Stimulated activated naive CD4-positive, alpha-beta T cell (primary cell): ENCODE data around the gene KCNMA1.
"Not testable (repeated sequence)": the region's sequence is repeated elsewhere in the genome, so short reads cannot be mapped to it uniquely, and the experiment has no call there.

Experiments used
- DNase-seq, 6 experiments: peaks; one replicate each; lab custom pipeline; 2025; lab: John Stamatoyannopoulos, UW

Gene KCNMA1

GRCh38 chr10:77637532-77638320 is at the start of gene KCNMA1:
KCNMA1 (minus strand) TSS chr10:77637808.
- DNase-seq, result no peak

DNA sequence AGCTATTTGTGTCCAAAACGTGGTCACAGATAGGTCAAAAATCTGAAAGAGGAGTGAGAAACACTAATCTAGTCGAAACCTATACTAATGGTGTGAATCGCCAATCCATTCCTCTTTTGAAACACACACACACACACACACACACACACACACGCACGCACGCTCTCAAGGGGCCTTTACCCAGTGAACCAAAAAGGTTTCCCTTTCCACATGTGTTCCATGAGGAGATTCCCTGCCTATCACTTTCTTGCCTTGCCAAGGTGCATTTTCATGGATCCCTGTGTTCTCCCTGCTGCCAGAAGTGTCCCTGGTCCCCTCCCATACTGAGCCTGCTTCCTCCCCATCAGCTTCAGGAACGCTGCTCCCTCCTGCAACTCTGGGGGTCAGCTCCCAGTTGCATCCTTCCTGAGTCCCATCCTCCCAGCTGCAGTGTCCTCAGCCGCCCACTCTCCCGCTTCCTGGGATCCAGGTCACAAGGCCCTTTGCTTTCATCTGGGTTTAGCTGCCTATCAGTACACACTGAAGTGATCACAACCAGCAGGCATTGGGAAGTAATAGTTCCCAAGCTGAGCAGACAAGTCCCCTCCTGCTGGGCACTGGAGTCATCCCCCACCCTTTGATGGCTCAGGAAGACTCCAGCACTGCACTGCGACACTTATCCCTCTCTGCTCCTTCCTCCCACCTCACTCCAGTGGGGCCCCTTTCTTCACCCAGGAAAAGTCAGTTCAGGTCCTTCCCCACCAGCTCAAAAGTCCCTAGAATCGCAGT is 49.2 kb upstream of the KCNMA1 start:
- no peak for DNase-seq

DNA sequence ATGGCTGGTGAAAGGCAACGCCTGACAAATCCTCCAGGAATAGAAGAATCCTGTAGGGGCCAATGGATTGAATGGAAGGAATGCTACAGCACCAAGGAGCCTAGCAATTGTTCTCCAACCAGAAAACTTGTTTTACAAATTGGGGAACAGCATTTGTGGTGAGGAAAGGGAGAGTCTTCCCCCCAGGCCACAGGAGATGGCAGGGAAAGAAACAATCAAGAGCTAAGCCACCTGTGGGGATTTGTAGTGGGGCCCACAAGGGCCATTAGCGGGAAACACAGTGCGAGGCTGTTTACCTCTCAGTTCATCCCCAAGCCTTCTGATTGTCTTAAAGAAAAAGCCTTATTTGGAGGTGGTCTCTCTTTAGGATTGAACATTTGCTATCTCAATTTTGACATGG is 48.5 kb upstream of the KCNMA1 start:
- no peak for DNase-seq

DNA sequence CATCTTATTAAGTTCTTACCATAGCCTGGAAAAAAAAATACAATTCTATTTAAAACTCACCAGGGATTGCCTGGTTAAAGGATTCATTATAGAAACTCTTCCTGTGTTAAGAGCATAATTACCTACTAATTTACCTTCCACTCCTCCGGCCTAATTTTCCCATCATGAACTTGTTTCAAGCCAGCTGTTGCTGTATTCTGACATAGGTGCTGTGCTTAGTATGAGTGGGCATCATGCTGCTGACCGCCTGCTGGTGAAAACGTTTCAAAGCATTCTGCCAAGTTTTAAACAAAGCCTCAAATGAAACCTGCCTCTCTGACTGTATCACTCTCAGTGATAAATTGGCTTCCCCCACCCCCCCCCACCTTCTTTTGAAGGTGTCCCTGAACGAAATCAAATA is 47.8 kb upstream of the KCNMA1 start:
- DNase-seq, result no peak

GRCh38 chr10:77683088-77683432 is 45.5 kb upstream of the KCNMA1 start:
- not testable (repeated sequence) for DNase-seq

GRCh38 chr10:77682393-77683087 is 44.9 kb upstream of the KCNMA1 start:
- no peak for DNase-seq

DNA sequence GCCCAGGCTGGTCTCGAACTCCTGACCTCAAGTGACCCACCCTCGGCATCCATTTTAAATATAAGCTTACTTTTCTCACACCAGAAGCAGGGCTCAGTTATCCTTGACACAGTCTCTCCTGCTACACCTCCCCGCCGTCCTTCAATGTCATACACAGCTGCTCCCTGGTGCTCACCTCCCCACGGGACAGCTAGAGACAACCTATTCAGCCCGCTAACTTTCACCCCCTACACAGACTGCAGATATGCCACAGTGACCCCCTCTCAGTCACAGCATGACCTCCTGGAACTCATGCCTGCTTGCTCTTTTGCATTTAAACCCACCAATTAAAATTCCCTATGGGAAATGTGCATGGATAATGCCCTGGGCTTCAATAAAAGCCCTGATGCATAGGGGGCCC is 44.2 kb upstream of the KCNMA1 start:
- DNase-seq, result no peak

DNA sequence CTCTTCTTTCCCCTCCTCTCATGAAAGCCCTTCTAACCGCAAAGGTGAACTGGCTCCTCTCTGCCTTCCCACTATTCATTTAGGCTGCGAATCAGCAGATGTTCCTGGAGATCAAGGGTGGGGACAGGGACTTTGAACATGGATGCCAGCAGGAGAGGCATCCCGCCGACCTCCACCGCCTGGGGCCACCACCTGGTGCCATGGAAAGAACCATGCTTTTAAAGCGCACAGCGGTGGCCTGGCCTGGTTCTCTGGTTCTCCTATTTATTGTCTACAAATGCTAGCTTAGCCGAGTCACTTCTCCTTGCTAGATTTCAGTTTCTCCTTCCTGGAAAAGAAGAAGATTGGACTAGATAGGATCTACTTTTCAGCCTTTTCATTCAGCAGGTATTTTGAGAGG is 43.2 kb upstream of the KCNMA1 start:
- no peak for DNase-seq

DNA sequence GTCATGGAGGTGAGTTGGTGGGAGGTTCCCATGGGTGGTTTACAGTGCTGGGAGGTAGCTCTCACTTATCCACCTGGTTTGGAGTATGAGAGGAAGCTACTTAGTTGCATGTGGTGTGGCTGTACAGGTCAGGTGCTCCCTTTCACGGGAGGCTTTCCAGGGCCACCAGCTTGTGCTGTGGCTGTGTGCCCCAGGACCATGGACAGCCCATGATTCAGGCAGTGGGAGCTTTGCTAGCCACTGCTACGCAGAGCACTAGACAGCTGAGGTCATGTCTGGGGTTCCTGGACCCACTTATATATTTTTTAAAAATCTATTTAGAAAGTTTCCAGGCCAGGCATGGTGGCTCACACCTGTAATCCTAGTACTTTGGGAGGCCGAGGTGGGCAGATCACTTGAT is 42.5 kb upstream of the KCNMA1 start:
- DNase-seq, result no peak

GRCh38 chr10:77679217-77679616 is 41.6 kb upstream of the KCNMA1 start:
- DNase-seq, result no peak

DNA sequence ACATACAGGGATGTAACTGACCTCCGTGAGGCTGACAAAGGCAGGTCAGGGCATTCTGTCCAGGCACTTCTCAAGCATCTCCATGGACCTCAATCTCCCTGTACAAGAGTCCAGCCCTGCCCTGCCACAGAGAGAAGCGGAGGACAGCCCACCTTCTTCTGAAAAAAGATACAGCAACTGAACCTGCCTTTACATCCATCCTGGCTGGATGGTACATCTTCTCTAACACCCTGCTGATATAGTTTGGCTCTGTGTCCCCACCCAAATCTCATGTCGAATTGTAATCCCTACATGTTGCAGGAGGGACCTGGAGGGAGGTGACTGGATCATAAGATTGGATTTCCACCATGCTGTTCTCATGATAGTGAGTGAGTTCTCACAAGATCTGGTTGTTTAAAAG is 40.5 kb upstream of the KCNMA1 start:
- no peak for DNase-seq

DNA sequence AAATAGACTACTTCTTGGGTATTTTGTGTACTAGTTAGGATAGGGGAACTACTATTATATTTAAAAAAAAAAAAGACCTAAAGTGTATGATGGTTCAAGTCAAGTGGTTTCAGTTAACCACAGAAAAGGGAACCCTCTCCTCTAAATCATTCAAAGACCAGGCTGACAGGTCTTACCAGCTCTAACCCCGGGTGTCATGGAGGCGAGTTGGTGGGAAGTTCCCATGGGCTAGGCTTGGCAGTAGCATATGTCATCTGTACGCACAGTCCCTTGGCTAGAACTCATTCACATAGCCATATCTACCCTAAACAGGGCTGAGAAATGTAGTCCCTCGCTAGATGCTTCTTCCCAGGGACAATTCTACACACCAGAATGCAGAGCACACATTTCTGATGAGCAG is 37.7 kb upstream of the KCNMA1 start:
- DNase-seq, result no peak

DNA sequence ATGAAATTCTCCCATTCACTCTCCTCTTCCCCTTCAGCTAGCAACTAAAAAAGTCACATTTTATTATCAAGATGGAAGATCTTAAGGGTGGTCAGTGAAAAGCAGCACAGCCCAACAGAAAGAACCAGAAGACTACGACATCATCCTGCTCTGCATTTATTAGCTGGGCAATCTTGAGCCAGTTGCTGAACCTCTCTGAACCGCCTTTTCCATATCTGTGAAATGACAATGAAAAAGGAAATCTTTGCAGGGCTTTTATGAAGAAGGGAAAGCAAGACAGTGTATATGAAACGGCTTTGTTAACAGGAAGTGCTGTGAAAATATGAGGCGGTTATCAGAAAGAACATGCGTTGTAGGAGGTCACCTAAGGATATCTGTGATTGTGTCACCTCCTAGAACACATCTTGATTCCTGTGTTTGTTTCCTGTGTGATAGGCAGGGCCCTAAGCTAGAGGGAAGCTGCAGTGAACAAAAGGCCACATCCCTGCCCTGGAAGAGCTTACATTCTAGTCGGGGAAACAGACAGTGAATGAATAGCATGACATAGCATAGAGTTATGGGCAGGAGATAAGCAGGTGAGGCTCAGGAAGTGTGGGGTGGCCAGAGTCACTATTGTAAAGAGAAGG is 36.0 kb upstream of the KCNMA1 start:
- no peak for DNase-seq

GRCh38 chr10:77673101-77673500 is 35.5 kb upstream of the KCNMA1 start:
- no peak for DNase-seq

GRCh38 chr10:77671594-77672252 is 34.1 kb upstream of the KCNMA1 start:
- no peak for DNase-seq

GRCh38 chr10:77670817-77671443 is 33.3 kb upstream of the KCNMA1 start:
- DNase-seq, result no peak

- DNase-seq, result no peak
These were observed 32.3 kb upstream of the KCNMA1 start for GRCh38 chr10:77669892-77670291.

DNA sequence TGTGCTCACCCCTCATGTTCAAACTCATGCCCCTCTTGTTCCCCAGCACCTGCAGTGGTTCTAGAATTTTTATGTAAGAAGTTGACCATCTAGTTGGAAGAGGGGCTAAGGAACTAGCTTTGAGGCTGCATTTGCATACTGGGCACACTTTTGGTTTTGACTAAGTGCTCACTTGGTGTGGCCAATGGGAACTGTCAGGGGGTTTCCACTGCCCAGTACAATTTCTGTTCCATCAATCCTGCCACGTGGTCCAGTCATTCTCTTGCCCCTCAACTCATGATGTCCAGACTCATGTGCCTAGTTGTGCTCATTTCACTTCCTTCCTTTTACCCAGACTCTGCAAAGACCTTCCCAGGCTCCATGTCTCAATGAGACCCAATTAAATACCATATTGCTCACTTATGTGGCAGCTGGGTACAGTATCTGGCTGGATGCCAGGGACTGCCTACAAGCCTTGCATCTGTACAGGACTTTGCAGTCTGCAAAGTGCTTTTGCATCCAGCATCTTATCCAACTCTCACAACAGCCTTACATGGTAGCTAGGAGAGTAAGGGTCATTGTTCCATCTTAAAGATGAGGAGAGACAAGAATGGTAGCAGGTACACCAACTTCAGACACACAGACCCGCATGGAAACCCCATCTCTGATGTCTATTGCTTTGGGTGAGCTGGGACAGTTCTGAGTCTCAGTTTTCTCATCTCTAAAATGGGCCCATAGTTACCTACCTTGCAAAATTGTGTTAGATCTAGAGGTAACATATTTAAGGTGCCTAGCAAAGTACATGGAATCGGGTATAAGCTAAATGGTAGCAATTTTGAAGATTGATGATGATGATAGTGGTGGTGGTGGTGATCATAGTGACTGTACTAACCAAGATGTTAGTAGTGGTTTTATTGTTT is 30.1 kb upstream of the KCNMA1 start:
- DNase-seq, result no peak

DNA sequence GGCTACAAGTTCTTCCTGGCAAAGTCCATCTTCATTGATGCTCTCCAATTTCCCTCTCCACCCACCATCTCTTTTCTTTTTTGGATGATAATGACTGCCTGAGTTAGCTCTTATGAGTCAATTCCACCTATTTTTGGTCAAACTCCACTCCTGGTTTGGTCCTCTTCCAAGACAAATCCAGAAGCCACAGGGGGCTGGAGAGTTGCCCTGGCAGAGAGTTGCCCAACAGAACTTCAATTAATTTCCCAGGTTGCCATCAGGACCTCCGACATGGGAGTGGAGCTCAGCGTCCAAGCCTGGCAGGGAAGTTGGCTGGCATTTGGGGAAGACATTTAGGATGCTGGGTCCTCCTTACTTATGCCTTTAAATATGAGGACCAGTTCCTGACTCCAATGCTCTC is 29.2 kb upstream of the KCNMA1 start:
- no peak for DNase-seq

DNA sequence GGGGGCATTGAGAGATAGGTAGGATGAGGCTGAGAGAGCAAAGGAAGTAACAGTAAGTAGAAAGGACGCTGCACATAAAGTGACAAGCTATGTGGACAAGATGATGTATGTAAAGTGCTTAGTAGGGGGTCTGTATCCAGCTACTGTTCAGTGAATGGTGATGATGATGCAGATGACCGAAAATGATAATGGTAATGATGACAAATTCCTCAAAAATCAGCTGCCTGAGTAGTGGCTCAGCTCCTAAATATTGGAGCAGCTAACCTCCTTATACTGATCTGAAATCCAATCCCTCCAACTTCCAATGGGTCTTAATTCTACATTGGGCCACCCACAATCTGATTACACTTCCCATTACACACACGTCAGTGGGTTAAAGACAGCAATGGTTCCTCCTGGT is 27.1 kb upstream of the KCNMA1 start:
- no peak for DNase-seq

GRCh38 chr10:77664008-77664407 is 26.4 kb upstream of the KCNMA1 start:
- no peak for DNase-seq
